Psoas muscle (tissue), 8 donors: ENCODE results near the gene RBFOX1. TPM values are rescaled to one million over a fixed set of nuclear protein-coding genes. Genes with fewer than 3 reads are reported as not detected.

ENCODE experiments used
- ATAC-seq, 4 donors: fragments of 200-7000 bp; cut with Tn5 transposase; one replicate each; pipeline ENCODE4 v1.9.1; 2020; ENCODE audit warnings: moderate library complexity in 3 of 4, mild to moderate bottlenecking in 2 of 4
- DNase-seq, 2 donors: peaks; one replicate each; pipeline ENCODE4 v3.0.0-alpha.2; 2020
- H3K27ac ChIP-seq: fragments of 200-600 bp; one replicate; pipeline ENCODE4 v1.8.0; 2022
- H3K27me3 ChIP-seq, 3 donors: fragments of 200-600 bp in 1 of 3; one replicate each; pipeline versions ENCODE4 v1.6.1 to v1.8.0; 2013 to 2022; ENCODE audit warnings: low read length in 2 of 3, mild to moderate bottlenecking in 2 of 3, moderate library complexity in 1 of 3; ENCODE audit not compliant: insufficient read depth in 3 of 3
- H3K36me3 ChIP-seq, 2 donors: fragments of 200-600 bp in 1 of 2; one replicate each; pipeline versions ENCODE4 v1.6.1 to v1.8.0; 2013 to 2022; ENCODE audit warnings: low read depth in 1 of 2, mild to moderate bottlenecking in 1 of 2, moderate library complexity in 1 of 2; ENCODE audit not compliant: insufficient read depth in 1 of 2
- H3K4me1 ChIP-seq: fragments of 200-600 bp; one replicate; pipeline ENCODE4 v1.8.0; 2022
- H3K4me3 ChIP-seq: fragments of 200-600 bp; one replicate; pipeline ENCODE4 v1.8.0; 2022; ENCODE audit warnings: mild to moderate bottlenecking
- H3K9me3 ChIP-seq: fragments of 200-600 bp; one replicate; pipeline ENCODE4 v1.8.0; 2022
- CTCF ChIP-seq: fragments of 200-600 bp; IDR thresholded peaks from one replicate; pipeline ENCODE4 v1.8.0; 2022; ENCODE audit warnings: antibody characterized with exemption
- WGBS, 3 donors: extraction: QIAGEN DNeasy Blood & Tissue Kit; methylation state at CpG; one replicate each; pipeline versions ENCODE4 v1.1.6 to v1.1.7; 2013; 5-methylcytosine and 5-hydroxymethylcytosine counted together
- intact Hi-C, 2 donors: fragments of 100-400 bp; cut with DNase I; formaldehyde crosslinking; loops; one replicate each; pipeline versions ENCODE4 v1.11.0 to v1.14.2; 2022
- polyA plus RNA-seq, 3 donors: library from polyadenylated mRNA; stranded (reverse); fragments of 200-250 nt; gene quantifications; one replicate each; pipeline ENCODE4 v1.2.3, GENCODE V29; 2013
- total RNA-seq, 4 donors: library from RNA; stranded (reverse); fragmentation: NEBNext Ultra II Directional in 2 of 4; extraction: Animal tissue kit (Norgen Biotek cat#: 25700) in 2 of 4; gene quantifications; one replicate each; pipeline versions ENCODE4 v1.2.1 to v1.2.4, GENCODE V29; 2021 to 2023
- donor health status: healthy with polysubstance abuse.
- donor health status: DM: no; HTN: no; CAD: no; lungs with moderate emphysema.
- donor health status: Bipolar disorder and iron deficiency.
- donor health status: healthy.
- donor health status: DM: yes; HTN: yes; CAD: no.
- donor health status: DM: no; HTN: no; CAD: no.
- donor health status: DM: no; HTN: no; CAD: no.
- donor health status: DM: yes; HTN: yes; CAD: no.

RBFOX1 gene
- total and polyA plus RNA-seq, 7 donors = 2.8 to 141 (median 113) TPM

GRCh38 chr16:7577588-7577987, 244.9 kb downstream of the RBFOX1 start:
- H3K27me3 ChIP-seq = no peaks in the 10 kb centered on the region
- no peak for DNase-seq
- no peaks in the 10 kb centered on the region for H3K9me3 ChIP-seq
- ATAC-seq = peak; percentile 77 to 87 (median 85)
- H3K27ac ChIP-seq = peak overlapping the region; percentile 73
- peaks cover 9% of the 10 kb centered on the region for H3K4me1 ChIP-seq
- WGBS, 3 donors = 56 to 64% (median 58%) methylated on average over 2 of the region's 2 CpGs
- no peak for TF ChIP-seq CTCF
- H3K4me3 ChIP-seq = no peak overlapping the region
- intact Hi-C loops = no loop called here
- H3K36me3 ChIP-seq = peaks cover 0 to 18% of the 10 kb centered on the region in 2 donors

- peaks cover 0 to 26% of the 10 kb centered on the region in 2 donors for H3K36me3 ChIP-seq
- 70 to 93% (median 79%) methylated on average over 8 of the region's 8 CpGs for whole genome bisulfite sequencing, 3 donors
- H3K9me3 ChIP-seq = no peaks in the 10 kb centered on the region
- H3K4me3 ChIP-seq = no peak overlapping the region
- no peak for ATAC-seq
- no peak for TF ChIP-seq CTCF
- no peak overlapping the region for H3K27ac ChIP-seq
- H3K4me1 ChIP-seq = peaks cover 9% of the 10 kb centered on the region
- no peak for DNase-seq
- intact Hi-C loops = no loop called here
- no peaks in the 10 kb centered on the region for H3K27me3 ChIP-seq
Measured at GRCh38 chr16:7579454-7579853, 246.8 kb downstream of the RBFOX1 start.

DNA sequence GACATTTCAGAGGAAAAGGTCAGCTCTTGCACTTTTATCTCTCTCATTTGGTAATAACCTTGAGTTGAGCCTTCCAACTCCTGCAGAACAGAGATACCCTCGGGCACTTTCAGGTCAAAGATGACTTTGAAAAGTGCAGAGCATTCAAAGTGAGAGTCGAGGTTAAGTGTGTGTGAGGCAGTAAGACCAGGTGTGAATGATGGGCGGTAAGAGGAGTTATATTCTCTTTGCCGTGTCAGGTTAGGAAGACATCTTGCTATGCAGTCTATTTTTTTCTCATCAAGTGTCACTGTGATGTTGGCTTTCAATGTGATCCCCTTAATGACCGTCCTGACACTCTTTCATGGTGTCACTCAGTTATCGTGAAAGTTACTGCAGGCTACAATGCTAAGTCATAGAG, 248.5 kb downstream of the RBFOX1 start:
- 80 to 91% (median 84%) methylated on average over 6 of the region's 6 CpGs for WGBS, 3 donors

DNA sequence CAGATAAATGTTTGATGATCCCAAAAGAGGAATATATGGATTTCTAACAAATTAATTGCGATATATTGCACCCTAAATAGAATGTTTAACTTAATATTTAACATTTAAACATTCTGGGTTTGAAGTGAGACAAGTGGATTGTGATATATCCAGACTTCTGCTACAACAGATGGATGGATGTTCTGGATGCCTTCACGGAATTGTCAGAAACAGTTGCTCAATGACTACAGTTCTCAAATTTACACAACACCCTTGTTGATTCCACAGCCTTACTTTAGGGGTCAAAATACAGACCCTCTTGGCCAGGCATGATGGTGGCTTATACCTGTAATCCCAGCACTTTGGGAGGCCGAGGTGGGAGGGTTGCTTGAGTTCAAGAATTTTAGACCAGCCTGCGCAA, 250.8 kb downstream of the RBFOX1 start:
- Histone ChIP-seq H3K27me3 (no peaks in the 10 kb centered on the region), H3K9me3 (no peaks in the 10 kb centered on the region), H3K4me1 (peaks cover 3% of the 10 kb centered on the region), H3K27ac (peak overlapping the region; percentile 19), H3K36me3 (peaks cover 0 to 42% of the 10 kb centered on the region in 2 donors), H3K4me3 (no peak overlapping the region)
- no peak for TF ChIP-seq CTCF
- WGBS, 3 donors = 62 to 72% (median 63%) methylated on average over 4 of the region's 4 CpGs
- DNase-seq = no peak
- ATAC-seq = peak in 2 of 4 donors; percentile 27 to 33
- intact Hi-C loops = no loop called here

More for the DNA sequence above, 248.5 kb downstream of the RBFOX1 start:
- no peak overlapping the region for H3K27ac ChIP-seq
- TF ChIP-seq CTCF = no peak
- peaks cover 0 to 31% of the 10 kb centered on the region in 2 donors for H3K36me3 ChIP-seq
- no peaks in the 10 kb centered on the region for H3K9me3 ChIP-seq
- no peak for DNase-seq
- H3K4me1 ChIP-seq = peaks cover 9% of the 10 kb centered on the region
- ATAC-seq = no peak
- intact Hi-C loops = no loop called here
- no peak overlapping the region for H3K4me3 ChIP-seq
- no peaks in the 10 kb centered on the region for H3K27me3 ChIP-seq

- no peak overlapping the region for H3K4me3 ChIP-seq
- intact Hi-C loops = no loop called here
- H3K27ac ChIP-seq = no peak overlapping the region
- 89 to 91% (median 89%) methylated on average over 6 of the region's 6 CpGs for WGBS, 3 donors
- no peak for DNase-seq
- peaks cover 0 to 52% of the 10 kb centered on the region in 2 donors for H3K36me3 ChIP-seq
- H3K4me1 ChIP-seq = no peaks in the 10 kb centered on the region
- no peaks in the 10 kb centered on the region for H3K9me3 ChIP-seq
- ATAC-seq = no peak
- H3K27me3 ChIP-seq = no peaks in the 10 kb centered on the region
- TF ChIP-seq CTCF = no peak
Measured at GRCh38 chr16:7584561-7584960, 251.9 kb downstream of the RBFOX1 start.
